GM21447 (cell line): Measurements from ENCODE around the gene CRIM1.
"Not testable (repeated sequence)": the region's sequence is repeated elsewhere in the genome, so short reads cannot be mapped to it uniquely, and the experiment has no call there.

Source experiments
- ATAC-seq: cut with Tn5 transposase; IDR thresholded peaks from one replicate; pipeline ENCODE4 v1.9.1; 2021; ENCODE audit not compliant: unreplicated experiment

Gene CRIM1, protein sequence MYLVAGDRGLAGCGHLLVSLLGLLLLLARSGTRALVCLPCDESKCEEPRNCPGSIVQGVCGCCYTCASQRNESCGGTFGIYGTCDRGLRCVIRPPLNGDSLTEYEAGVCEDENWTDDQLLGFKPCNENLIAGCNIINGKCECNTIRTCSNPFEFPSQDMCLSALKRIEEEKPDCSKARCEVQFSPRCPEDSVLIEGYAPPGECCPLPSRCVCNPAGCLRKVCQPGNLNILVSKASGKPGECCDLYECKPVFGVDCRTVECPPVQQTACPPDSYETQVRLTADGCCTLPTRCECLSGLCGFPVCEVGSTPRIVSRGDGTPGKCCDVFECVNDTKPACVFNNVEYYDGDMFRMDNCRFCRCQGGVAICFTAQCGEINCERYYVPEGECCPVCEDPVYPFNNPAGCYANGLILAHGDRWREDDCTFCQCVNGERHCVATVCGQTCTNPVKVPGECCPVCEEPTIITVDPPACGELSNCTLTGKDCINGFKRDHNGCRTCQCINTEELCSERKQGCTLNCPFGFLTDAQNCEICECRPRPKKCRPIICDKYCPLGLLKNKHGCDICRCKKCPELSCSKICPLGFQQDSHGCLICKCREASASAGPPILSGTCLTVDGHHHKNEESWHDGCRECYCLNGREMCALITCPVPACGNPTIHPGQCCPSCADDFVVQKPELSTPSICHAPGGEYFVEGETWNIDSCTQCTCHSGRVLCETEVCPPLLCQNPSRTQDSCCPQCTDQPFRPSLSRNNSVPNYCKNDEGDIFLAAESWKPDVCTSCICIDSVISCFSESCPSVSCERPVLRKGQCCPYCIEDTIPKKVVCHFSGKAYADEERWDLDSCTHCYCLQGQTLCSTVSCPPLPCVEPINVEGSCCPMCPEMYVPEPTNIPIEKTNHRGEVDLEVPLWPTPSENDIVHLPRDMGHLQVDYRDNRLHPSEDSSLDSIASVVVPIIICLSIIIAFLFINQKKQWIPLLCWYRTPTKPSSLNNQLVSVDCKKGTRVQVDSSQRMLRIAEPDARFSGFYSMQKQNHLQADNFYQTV

DNA sequence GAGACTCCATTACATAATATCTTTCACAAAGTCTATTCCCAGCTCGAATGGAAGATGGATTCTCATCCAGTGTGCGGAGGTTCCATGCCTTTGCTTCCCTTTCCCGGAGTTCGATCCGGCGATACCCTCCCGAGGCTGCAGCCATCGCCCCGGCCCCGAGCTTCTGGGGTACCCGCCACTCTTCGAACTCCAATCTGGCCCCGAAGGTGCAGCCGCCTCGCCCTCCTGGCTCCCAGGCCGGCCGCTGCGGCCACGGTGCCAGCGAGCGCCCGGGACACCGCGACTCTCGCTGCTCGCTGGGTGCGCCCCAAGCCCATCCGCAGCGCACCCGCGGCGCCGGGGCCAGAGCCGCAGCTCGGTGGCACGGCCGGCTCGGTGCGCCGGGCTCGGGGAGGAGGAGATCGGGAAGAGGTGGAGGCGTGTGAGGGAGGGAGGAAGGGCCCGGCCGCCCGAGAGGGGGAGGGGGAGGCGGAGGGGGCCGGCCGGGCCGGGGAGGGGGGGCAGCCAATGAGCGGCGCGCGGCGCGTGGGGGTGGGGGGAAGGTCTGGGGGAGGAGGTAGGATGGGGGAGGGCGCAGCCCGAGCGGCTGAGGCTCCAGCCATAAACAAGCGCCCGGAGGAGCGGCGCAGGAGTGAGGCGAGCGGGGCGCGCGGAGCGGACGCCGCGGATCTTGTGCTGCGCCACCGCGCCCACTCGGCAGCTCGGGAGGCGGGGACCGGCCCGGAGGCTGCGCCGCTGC is at the start of gene CRIM1:
TSS of gene CRIM1 (plus strand) at position 628 of the 739 bp plus-strand sequence. CDS start 515 bp downstream, outside the sequence.
- ATAC-seq = peak; percentile 32

DNA sequence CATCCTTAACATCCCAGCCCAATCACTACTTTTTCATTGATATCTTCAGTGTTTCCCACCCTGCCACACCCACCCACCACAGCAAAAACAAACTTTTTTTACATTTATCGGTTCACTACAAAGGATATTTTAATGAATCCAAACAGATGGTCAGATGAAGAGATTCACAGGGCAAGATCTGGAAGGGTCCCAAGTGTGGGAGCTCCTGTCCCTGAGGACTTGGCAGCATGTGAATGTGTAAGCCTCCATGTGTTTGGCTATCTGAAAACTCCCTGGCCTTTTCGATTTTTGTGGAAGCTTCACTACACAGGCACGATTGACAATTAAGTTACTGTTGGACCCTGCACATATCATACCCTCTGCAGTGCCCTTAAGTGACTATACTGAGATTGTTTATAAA is 48.1 kb upstream of the CRIM1 start:
- no peak for ATAC-seq

DNA sequence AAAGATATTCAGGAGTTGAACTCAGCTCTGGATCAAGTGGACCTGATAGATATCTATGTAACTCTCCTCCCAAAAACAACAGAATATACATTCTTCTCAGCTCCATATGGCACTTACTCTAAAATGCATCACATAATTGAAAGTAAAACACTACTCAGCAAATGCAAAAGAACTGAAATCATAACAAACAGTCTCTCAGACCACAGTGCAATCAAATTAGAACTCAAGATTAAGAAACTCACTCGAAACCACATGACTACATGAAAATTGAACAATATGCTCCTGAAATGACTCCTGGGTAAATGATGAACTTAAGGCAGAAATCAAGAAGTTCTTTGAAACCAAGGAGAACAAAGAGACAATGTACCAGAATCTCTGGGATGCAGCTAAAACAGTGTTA is 45.1 kb upstream of the CRIM1 start:
- not testable (repeated sequence) for ATAC-seq

DNA sequence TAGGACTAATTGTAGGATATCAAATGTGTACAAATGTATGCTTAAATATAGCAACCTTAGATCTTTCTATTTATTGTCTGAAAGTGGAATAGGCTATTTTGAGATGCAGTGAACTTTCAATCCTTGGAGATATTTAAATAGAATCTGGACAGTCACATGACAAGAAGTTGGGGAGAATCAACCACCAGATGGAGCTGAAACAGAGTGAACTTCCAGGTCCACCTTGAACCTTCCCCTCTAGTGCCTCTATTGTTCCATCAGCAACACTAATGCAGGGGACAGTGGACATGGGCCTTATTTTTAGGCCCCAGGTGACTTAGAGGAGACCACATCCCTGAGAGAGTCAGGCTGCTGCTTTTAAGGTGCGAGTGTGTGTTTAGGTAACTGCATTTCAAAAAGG is 37.0 kb upstream of the CRIM1 start:
- no peak for ATAC-seq

DNA sequence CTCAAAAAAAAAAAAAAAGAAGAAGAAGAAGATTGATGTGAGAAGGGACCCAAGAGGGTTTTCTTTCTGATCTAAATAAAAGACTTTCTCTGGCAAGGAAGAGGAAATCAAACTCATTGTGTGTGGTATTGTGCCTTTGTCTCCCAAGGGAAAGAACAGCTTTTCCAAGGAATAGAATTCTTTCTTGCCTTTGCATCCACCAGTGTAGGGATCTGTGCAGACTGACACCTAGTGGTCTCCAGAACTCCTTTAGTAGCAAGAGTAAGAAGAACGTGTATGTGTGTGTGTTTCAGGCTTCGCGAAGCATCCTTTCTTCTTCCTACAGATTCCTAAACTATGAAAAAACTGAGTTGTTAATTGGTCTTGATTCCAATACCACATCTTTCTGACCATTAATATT is 33.5 kb upstream of the CRIM1 start:
- no peak for ATAC-seq

DNA sequence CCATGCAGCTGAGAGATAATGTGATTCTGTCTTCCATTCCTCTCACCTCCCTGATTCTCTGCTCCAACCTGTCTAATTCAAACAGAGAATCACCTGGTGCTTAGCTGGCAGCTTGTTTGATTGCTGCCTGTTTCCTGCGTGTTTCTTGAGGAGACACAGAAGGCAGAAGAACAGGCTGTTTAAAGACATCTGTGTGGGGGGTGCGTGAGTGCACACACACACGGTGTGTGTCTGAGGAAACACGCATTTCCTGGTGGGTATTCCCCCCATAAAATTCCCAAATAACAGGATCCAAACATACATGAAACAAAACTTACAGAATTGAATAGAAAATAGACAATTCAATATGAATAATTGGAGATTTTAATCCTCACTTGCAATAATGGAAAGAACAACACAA is 29.3 kb upstream of the CRIM1 start:
- no peak for ATAC-seq

DNA sequence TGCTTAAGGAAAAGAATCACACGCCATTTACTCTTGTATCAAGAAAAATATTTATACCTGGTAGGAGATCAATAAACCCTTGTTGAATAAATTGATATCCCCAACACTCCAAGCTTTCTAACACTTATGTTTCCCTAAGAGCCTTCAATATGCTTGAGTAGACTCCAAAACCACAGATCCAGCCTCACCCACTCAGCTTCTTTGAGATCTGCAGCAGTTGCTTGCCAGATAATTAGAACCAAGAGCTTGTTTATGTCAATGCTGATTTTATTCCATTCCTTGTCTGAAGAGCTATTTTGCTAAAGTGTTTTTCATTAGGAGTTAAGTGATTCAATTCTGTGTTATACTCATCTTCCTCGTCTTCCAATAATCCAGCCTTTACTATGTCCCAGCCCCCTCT is 26.3 kb upstream of the CRIM1 start:
- ATAC-seq = no peak

DNA sequence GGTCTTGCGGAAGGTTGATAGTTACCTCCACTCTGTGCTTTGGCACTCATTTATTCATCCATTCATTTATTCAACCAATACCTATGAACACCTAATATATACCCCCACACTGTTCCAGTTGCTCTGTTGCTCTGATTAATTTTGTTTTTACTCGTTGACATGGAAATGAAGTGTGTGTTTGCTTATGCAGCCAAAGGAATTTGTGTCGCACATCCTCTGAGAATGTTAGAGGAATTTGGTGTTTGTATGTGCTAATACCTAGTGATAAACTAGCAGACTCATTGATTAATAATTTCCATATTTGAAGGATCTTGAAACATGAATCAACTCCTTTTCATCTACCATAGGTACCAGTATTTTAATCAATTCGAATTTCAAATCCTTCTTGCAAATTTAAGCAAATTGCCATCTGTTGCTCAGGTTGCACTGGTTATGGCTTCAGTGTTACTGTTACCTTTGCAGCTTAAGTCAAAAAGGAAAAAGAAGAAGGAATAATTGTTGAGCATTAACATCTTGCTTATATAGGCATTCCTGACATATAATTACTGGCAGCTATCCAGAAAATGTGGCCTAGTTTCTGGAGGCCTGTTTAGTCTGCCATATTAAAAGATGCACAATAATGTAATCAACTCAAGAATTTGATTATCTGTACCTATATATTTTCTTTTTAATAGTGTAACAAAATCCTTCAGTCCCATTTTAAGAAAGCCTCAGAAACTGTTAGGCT is 25.7 kb upstream of the CRIM1 start:
- no peak for ATAC-seq

DNA sequence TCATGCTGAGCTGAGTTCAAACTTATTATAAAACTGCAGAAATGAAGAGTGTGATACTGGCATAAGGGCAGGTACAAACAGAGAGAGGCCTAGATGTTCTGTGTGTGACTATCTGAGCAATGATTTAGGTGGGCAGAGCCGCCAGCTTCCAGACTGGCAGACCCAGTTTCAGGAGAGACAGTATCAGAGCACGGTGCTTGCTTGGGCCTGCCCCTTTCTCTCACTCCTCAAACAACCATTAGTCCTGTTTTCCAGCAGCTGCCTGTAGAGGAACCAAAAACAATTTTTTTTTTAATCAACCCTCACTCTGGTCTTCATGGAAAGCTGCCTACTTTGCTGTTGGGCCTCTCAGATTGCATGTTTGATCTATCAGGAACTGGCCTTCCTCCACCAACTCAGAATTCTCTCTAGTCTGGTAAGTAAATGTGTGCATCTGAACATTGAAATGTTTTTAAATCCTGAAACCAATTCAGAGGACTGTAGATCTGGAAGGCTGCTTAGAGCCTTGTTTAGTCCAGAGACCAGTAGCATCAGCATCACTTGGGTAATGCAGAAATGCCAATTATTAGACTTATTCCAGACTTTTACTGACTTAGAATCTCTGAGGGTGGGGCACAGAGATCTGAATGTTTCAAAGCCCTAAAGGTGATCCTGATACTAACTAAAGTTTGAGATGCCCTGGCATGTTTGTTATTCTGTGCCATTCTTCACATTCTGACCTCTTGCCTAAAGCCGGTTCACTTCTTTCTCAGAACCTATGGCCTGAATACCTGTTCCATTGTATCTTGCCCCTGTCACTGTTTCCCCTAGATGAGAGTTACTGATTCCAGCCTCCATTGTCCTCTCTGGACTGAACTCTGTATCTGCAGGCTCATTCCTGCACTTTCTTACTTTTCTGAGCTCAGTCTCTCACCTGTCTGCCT is 24.8 kb upstream of the CRIM1 start:
- no peak for ATAC-seq

DNA sequence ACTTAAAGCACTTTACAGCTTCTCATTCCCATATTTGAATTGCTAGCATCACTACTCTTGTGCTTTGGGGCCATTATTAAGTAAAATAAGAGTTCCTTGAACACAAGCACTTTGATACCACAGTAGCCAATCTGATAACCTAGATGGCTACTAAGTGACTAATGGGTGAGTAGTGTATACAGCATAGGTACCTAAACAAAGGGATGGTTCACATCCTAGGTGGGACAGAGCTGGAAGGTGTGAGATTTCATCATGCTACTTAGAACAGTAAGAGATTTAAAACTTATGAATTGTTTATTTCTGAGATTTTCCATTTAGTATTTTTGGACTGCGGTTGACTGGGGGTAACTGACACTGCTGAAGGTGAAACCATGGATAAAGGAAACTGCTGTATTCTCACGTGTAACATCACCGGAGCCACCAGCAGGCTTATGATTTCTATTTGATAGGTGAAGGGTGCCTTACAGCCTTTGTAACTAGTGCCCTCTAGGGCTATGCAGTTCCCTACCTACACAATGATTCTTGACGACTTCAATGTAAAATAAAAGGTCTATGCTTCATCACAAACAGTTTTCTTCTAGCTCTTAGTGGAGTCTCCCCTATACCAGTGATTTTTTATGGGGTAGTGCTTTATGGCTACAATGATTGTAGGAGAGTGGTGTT is 22.1 kb upstream of the CRIM1 start:
- ATAC-seq = no peak

DNA sequence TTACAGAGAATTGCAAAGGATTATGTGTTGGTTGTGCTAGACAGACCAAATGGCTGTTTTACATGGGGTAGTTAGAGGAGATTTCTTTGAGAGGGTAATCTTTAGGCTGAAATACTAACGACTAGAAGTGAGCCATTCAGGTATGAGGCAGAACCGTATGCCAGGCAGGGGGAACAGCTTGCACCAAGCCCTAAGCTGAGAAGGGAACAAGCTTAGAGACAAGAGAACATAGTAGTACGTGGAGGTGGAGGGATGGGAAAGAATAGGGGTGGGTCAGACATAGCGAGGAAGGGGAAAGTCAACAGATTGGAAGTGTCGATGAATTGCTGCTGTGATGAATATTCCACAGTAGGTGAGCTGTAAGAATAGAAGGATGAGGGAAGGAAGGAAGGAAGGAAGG is 20.0 kb upstream of the CRIM1 start:
- no peak for ATAC-seq

DNA sequence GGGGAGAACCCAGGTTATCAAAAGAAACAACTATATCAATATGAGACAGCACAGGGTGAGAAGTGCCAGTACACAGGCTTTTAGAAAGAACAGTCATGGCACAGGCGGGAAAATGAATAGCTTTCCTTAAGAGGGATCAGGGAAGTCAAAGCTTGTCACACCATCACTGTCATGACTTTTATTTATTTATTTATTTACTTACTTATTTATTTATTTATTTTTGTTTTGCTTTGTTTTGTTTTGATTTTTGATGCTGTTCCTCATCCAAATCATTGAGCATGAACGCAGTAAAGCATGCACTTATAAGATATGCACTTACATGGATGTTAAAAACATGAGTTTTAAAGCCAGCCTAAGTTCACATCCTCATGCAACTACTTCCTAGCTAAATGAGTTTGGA is 19.3 kb upstream of the CRIM1 start:
- ATAC-seq = no peak

DNA sequence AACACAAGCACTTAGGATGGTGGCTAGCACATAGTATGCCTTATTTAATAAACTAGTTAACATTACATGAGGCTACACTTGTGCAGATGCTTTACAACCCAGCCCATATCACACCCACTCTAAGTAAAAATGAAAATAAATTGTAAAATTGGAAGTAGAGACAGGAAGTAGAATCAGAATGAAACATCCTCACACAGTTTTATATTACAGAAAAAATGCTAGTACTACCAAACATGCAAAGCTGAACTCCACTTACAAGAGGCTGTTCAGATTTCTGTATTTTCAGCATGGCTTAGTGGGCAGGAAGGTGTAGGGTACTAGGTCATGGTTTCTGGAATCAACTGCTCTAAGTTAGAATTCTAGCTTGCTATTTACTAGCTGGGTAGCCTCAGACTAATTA is 18.2 kb upstream of the CRIM1 start:
- ATAC-seq = no peak

DNA sequence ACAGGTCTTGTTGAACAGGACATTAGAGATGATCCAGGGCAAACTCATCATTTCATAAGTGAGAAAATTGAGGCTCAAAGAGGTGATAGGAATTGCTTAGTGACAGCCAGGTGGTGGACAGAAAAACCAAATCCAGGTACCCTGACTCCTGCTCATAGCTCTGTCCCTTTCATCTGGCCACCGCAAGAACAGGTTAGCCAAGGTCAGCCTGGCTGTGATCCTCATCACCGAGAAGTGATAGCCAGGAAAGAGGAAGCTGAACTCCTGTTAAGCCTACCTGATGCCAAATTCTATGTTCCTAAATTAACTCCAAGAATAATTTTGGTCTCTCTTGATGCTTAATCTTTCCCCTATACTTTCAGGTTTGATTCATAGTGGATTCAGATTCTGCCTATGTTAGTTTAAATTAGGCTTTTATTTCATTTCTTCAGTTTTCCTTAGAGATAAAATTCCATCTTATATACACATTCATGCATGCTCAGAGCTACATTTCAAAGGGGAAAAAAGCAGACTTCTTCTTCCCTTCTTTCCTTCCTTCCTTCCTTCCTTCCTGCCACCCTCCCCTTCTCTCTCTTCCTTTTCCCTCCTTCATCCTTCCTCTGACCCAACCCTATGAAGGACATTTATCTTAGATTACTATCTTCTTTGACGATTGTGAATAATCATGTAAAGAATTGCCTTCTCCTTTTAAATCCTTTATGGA is 17.3 kb upstream of the CRIM1 start:
- no peak for ATAC-seq

DNA sequence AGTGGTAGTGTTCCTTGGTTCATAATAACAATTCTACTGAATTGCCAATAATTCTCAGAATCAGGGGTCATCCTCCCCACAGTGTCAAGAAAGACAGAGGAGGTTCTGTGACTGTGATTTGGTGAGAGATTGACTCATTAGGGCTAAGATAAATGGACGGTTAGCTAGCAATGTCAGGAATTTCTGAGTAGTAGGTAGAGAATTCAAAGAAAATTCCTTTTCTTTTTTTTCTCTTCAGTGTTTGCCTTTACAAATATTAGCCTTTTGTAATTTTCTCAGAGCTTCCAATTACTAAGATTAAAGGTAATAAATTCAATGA is 16.8 kb upstream of the CRIM1 start:
- ATAC-seq = no peak

DNA sequence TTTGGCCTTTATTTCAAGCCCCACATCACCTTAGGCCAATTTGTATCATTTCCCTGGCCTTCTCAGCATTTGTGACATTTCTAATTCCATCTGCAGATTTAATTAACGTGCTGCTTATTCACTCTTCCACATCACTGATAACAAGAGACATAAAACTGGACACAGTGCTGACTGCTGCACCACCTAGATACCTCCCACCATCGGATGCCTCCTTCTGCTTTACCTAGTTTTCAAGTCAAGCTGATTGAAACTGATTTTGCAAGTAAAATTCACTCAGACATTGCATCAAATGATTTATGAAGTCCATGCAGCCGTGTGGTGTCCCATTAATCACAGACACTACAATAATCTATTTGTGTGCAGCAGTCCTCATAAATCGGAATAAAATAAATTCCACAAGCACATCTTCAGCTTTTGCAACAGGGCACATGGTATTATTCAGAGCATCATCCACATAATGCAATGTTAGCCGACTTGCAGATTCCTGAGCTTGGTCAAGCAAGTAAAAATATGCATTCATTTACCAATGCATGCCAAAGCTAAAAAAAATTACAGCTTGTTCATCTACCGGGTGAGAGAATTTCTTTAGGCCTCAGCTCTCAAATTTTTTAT is 15.9 kb upstream of the CRIM1 start:
- no peak for ATAC-seq

DNA sequence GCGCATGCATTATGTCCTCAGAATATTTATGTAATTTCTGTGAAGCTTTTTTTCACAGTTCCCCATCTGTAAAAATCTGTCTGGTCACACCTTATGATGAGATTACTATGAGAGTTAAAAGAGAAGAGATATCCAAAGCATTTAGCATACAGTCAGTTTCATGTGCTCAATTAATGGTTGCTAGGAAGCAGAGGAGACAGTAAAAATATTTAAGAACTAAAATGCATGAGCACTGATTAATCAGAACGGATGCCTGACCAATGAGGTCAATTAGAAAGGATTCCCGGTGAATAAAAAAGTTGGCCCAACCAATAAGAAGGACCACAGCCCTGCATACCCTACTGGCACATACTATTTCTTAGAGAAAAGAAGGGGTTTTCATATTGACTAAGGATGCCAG is 12.0 kb upstream of the CRIM1 start:
- ATAC-seq = no peak

DNA sequence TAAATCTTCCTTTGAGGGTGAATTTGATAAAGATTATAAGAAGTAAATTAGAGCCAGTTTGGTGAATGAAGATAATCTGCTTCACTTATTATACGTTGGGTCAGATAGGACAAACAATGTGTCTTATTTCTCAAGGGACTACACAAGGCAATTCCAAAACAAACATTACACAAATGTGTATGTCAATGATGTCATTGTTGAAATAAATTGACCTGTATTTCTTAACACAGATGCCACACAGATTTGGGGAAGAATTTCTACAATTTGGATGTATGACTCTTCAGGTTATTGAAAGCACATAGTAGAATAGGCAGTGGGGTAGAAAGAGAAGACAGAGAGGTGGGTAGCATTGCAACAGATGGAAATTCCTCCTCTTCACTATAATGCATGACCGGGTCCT is 6.9 kb upstream of the CRIM1 start:
- no peak for ATAC-seq
